Measurements from ENCODE around the gene FIGNL2.

DNA sequence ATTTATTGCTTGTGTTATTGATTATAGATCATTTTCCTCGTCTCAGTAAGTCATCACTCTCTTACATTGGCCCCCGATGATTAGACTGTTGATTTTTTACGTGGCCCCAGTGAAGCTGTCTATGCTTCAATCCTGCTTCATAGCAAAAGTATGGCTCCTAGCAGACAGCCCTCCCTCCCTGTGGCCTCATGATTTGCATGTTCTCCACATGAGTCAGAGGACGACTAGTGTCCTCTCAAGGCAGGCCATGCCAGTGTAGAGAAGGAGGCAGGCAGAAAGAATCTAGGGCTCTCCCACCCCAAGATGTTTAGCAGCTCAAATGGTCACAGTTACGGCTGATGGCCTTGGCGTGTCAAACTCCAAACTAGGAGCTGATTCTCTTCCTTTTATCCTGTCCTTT is 59.6 kb downstream of the FIGNL2 start:
- no peak for TF ChIP-seq MEF2A (IDR thresholded peaks at IDR 0.05; ENCODE audit: control insufficient read depth, low read depth, low read length)
- TF ChIP-seq ILF3 (IDR thresholded peaks at IDR 0.05; ENCODE audit: borderline replicate concordance), result no peak
- TF ChIP-seq, protein P1, sequence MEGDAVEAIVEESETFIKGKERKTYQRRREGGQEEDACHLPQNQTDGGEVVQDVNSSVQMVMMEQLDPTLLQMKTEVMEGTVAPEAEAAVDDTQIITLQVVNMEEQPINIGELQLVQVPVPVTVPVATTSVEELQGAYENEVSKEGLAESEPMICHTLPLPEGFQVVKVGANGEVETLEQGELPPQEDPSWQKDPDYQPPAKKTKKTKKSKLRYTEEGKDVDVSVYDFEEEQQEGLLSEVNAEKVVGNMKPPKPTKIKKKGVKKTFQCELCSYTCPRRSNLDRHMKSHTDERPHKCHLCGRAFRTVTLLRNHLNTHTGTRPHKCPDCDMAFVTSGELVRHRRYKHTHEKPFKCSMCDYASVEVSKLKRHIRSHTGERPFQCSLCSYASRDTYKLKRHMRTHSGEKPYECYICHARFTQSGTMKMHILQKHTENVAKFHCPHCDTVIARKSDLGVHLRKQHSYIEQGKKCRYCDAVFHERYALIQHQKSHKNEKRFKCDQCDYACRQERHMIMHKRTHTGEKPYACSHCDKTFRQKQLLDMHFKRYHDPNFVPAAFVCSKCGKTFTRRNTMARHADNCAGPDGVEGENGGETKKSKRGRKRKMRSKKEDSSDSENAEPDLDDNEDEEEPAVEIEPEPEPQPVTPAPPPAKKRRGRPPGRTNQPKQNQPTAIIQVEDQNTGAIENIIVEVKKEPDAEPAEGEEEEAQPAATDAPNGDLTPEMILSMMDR (IDR thresholded peaks at IDR 0.05 in 2 of 3, conservative IDR thresholded peaks at IDR 0.05 in 1 of 3; ENCODE audit: insufficient read depth in 2 of 3, low read depth in 1 of 3, low read length in 3 of 3), result no peak
- TF ChIP-seq NBN (IDR thresholded peaks at IDR 0.05; ENCODE audit: low read depth), result no peak

Measured in K562 (cell line).